ENCODE measurements around the gene NUTM1. TPM values are rescaled to one million over a fixed set of nuclear protein-coding genes. Genes with fewer than 3 reads are reported as not detected.
A peak's percentile ranks its signal among the peaks of the same experiment; 100 is the strongest.

NUTM1 gene
- total and polyA plus RNA-seq, 7 donors, result 0.01 TPM; not detected in 6

DNA sequence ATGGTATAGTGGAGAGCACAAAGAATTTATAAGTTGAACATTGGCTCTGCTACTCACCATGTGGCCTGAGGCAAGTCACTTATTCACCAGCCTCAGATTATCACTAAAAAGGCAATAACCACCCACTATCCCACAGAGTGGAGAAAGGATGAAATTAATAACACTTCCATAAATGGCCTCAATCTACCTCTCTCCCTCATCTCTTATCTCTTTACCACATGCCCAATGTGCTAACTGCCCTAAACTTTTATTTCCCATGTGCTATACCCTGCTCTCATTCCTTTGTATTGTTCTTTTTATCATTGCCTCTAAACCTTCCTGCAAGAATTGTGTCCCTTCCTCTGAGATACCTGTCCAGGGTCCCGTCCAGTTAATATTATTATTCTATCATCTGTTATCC, 31.6 kb upstream of the NUTM1 start:
- DNase-seq, result no peak
- no peak overlapping the region for H3K4me3 ChIP-seq
- no peaks in the 10 kb centered on the region for H3K9me3 ChIP-seq
- H3K4me1 ChIP-seq, result no peaks in the 10 kb centered on the region
- no peaks in the 10 kb centered on the region for H3K27me3 ChIP-seq (ENCODE audit: insufficient read depth in 3 of 3, low read length in 2 of 3)
- ATAC-seq, result no peak
- 87 to 98% (median 94%) methylated on average over 1 of the region's 1 CpG for WGBS, 3 donors
- peaks cover 0 to 4% of the 10 kb centered on the region in 2 donors for H3K36me3 ChIP-seq (ENCODE audit: insufficient read depth in 1 of 2, low read depth in 1 of 2)
- no peak overlapping the region for H3K27ac ChIP-seq
- TF ChIP-seq CTCF (IDR thresholded peaks at IDR 0.05), result no peak
- intact Hi-C loops (cut with DNase I), result no loop called here

GRCh38 chr15:34314491-34315490, 28.3 kb upstream of the NUTM1 start:
- intact Hi-C loops (cut with DNase I), result no loop called here
- TF ChIP-seq CTCF (IDR thresholded peaks at IDR 0.05), result no peak
- DNase-seq (no peak), ATAC-seq (no peak)
- no peaks in the 10 kb centered on the region for H3K27me3 ChIP-seq (ENCODE audit: insufficient read depth in 3 of 3, low read length in 2 of 3)
- H3K4me1 ChIP-seq, result peaks cover 2% of the 10 kb centered on the region
- 84 to 89% (median 84%) methylated on average over 3 of the region's 3 CpGs for WGBS, 3 donors
- H3K9me3 ChIP-seq, result no peaks in the 10 kb centered on the region
- H3K36me3 ChIP-seq (ENCODE audit: insufficient read depth in 1 of 2, low read depth in 1 of 2), result peaks cover 0 to 4% of the 10 kb centered on the region in 2 donors
- no peak overlapping the region for H3K4me3 ChIP-seq
- H3K27ac ChIP-seq, result no peak overlapping the region

- no peak for TF ChIP-seq CTCF (IDR thresholded peaks at IDR 0.05)
- Histone ChIP-seq H3K4me1 (peaks cover 4% of the 10 kb centered on the region), H3K27me3 (ENCODE audit: insufficient read depth in 3 of 3, low read length in 2 of 3) (no peaks in the 10 kb centered on the region), H3K4me3 (peak overlapping the region; percentile 55), H3K9me3 (no peaks in the 10 kb centered on the region), H3K27ac (peak overlapping the region; percentile 34), H3K36me3 (ENCODE audit: insufficient read depth in 1 of 2, low read depth in 1 of 2) (no peaks in the 10 kb centered on the region)
- intact Hi-C loops (cut with DNase I), result no loop called here
- ATAC-seq (peak in 3 of 4 donors; percentile 49 to 83 (median 59)), DNase-seq (peak in 1 of 2 donors; percentile 41)
- WGBS, 3 donors, result 37 to 43% (median 39%) methylated on average over 10 of the region's 10 CpGs
Observed at GRCh38 chr15:34318277-34319079, 24.6 kb upstream of the NUTM1 start.

DNA sequence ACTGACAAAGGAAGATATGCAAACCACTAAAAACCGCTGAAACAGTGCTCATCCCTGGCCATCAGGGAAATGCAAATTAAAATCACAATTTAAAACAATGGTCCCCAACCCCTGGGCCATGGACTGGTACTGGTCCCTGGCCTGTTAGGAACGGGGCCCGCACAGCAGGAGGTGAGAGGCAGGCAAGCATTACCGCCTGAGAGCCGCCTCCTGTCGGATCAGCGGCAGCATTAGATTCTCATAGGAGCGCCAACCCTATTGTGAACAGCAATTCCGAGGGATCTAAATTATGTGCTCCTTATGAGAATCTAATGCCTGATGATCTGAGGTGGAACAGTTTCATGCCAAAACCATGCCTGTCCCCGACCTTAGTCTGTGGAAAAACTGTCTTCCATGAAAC, 19.9 kb upstream of the NUTM1 start:
- Histone ChIP-seq H3K4me3 (no peak overlapping the region), H3K27ac (no peak overlapping the region), H3K27me3 (ENCODE audit: insufficient read depth in 3 of 3, low read length in 2 of 3) (no peaks in the 10 kb centered on the region), H3K4me1 (peaks cover 16% of the 10 kb centered on the region), H3K9me3 (no peaks in the 10 kb centered on the region), H3K36me3 (ENCODE audit: insufficient read depth in 1 of 2, low read depth in 1 of 2) (no peaks in the 10 kb centered on the region)
- WGBS, 3 donors, result 95 to 97% (median 95%) methylated on average over 10 of the region's 10 CpGs
- no peak for TF ChIP-seq CTCF (IDR thresholded peaks at IDR 0.05)
- ATAC-seq, result no peak
- no peak for DNase-seq
- intact Hi-C loops (cut with DNase I), result no loop called here

Measured in psoas muscle (tissue), 8 donors.